GM18870 (cell line): ENCODE data around the gene RALBP1.

ENCODE experiments used
- ATAC-seq: cut with Tn5 transposase; IDR thresholded peaks from one replicate; pipeline ENCODE4 v1.9.1; 2021; ENCODE audit warnings: moderate library complexity; ENCODE audit not compliant: unreplicated experiment

Gene RALBP1

GRCh38 chr18:9586814-9587213, 111.5 kb downstream of the RALBP1 start:
- no peak for ATAC-seq
